Neural progenitor cell (in vitro differentiated cells): ENCODE measurements around the gene IFI30. TPM values are rescaled to one million over a fixed set of nuclear protein-coding genes. Genes with fewer than 3 reads are reported as not detected.
A peak's percentile ranks its signal among the peaks of the same experiment; 100 is the strongest.

Source experiments
- DNase-seq: peaks from one replicate; pipeline ENCODE4 v3.0.0-alpha.2; 2016; ENCODE audit warnings: low spot score
- H2AFZ ChIP-seq: fragments of 200-600 bp; sonication (generic); replicated peaks from 2 replicates; pipeline ENCODE4 v1.6.1; 2016; ENCODE audit warnings: antibody characterized with exemption
- H3F3A ChIP-seq: fragments of 200-600 bp; sonication (generic); 2 replicates; pipeline ENCODE4 v1.6.1; 2016; ENCODE audit warnings: antibody characterized with exemption, low read depth
- H3K27ac ChIP-seq: fragments of 200-600 bp; sonication (generic); 2 replicates; pipeline ENCODE4 v1.5.1; 2016; ENCODE audit warnings: mild to moderate bottlenecking
- H3K27me3 ChIP-seq: fragments of 200-600 bp; sonication (generic); 2 replicates; pipeline ENCODE4 v1.6.1; 2016; ENCODE audit warnings: mild to moderate bottlenecking, moderate library complexity
- H3K36me3 ChIP-seq: fragments of 200-600 bp; sonication (generic); 2 replicates; pipeline ENCODE4 v1.5.1; 2016
- H3K4me1 ChIP-seq: fragments of 200-600 bp; sonication (generic); 2 replicates; pipeline ENCODE4 v1.6.1; 2016; ENCODE audit warnings: mixed run types
- H3K4me2 ChIP-seq: fragments of 200-600 bp; sonication (generic); 2 replicates; pipeline ENCODE4 v1.6.1; 2016
- H3K4me3 ChIP-seq: fragments of 200-600 bp; sonication (generic); 2 replicates; pipeline ENCODE4 v1.5.1; 2016
- H3K79me2 ChIP-seq: fragments of 200-600 bp; sonication (generic); 2 replicates; pipeline ENCODE4 v1.6.1; 2016; ENCODE audit warnings: low read depth
- H3K9ac ChIP-seq: fragments of 200-600 bp; sonication (generic); 2 replicates; pipeline ENCODE4 v1.6.1; 2016
- H3K9me3 ChIP-seq: fragments of 200-600 bp; sonication (generic); 2 replicates; pipeline ENCODE4 v1.5.1; 2016; ENCODE audit warnings: low read depth
- H4K20me1 ChIP-seq: fragments of 200-600 bp; sonication (generic); 2 replicates; pipeline ENCODE4 v1.6.1; 2016; ENCODE audit warnings: low read depth
- H3K27ac Mint-ChIP-seq: 3 replicates; pipeline ENCODE4 v1.8.0; 2021; ENCODE audit warnings: mixed read lengths
- H3K27me3 Mint-ChIP-seq: 2 replicates; pipeline ENCODE4 v1.8.0; 2022; ENCODE audit warnings: low read depth, mild to moderate bottlenecking, inconsistent platforms, moderate library complexity, mixed read lengths; ENCODE audit not compliant: insufficient read depth
- H3K36me3 Mint-ChIP-seq: 3 replicates; pipeline ENCODE4 v1.8.0; 2021; ENCODE audit warnings: mixed read lengths
- H3K4me1 Mint-ChIP-seq: 3 replicates; pipeline ENCODE4 v1.8.0; 2021; ENCODE audit warnings: mixed read lengths
- H3K4me3 Mint-ChIP-seq: 3 replicates; pipeline ENCODE4 v1.8.0; 2021; ENCODE audit warnings: mild to moderate bottlenecking, moderate library complexity, mixed read lengths
- H3K9me3 Mint-ChIP-seq: 3 replicates; pipeline ENCODE4 v1.8.0; 2020; ENCODE audit warnings: mixed read lengths
- EZH2 ChIP-seq: fragments of 200-600 bp; sonication (generic); IDR thresholded peaks from 2 replicates; pipeline ENCODE4 v1.6.1; 2017; ENCODE audit warnings: antibody characterized with exemption, mild to moderate bottlenecking, moderate library complexity
- EZH2phosphoT487 ChIP-seq: fragments of 200-600 bp; sonication (generic); IDR thresholded peaks from 2 replicates; pipeline ENCODE4 v1.6.1; 2017; ENCODE audit warnings: antibody characterized with exemption
- total RNA-seq: library from RNA; depleted of rRNA; stranded (reverse); fragments of >200 nt; gene quantifications from 2 replicates; pipeline ENCODE4 v1.2.3, GENCODE V29; 2015; ENCODE audit warnings: low replicate concordance
- TF ChIP-seq, protein P1 (sequence below): fragments of 200-600 bp; sonication (generic); IDR thresholded peaks from 2 replicates; pipeline ENCODE4 v1.5.1; 2017; ENCODE audit warnings: antibody characterized with exemption, mild to moderate bottlenecking

IFI30 gene
- total RNA-seq, 1 donor from 2014 or later: not detected

DNA sequence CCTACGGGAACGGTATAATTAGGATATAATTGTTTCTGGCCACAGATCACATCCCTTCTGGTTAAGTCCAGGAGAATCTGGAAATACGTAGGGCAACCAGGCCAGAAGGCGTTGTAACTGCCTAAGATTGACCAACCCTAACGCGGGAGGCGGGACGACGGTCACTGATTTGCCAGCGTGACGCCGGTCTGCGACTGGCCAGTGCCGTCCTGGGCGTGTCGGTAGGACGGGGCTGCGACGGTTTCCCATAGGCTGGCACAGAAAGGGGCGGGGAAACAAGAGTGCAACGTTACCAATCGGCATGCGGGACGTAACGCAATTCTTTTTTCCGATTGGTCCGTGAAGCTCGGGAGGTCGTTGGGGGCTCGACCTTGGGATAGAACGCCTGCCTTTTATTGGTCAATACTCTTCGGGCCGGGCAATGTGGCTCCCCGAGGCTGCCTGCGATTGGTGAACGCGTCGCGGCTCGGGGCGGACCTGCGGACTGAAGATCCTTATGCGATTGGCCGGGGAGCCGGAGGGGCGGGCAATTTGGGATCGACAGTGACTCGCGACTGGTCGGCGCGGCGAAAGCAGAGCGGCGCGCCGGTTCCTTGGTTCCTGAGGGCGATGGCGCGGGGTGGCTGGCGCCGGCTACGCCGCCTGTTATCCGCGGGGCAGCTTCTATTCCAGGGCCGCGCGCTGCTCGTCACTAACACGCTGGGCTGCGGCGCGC lies 19.2 kb downstream of the IFI30 start, which contains the start of gene MPV17L2:
MPV17L2 (plus strand) TSS at position 546 of the 715 bp plus-strand sequence; CDS start at position 610, 64 bp downstream.
- peaks cover 22% of the 10 kb centered on the region for H3F3A ChIP-seq
- H3K79me2 ChIP-seq: peaks cover 8% of the 10 kb centered on the region
- H3K9me3 ChIP-seq: no peaks in the 10 kb centered on the region
- peak; percentile 100 for DNase-seq
- Mint-ChIP-seq H3K4me3 (peak within 1 kb of the TSS; percentile 91), H3K27me3 (peaks cover 7% of the 10 kb centered on the region), H3K9me3 (no peaks in the 10 kb centered on the region), H3K27ac (peak within 1 kb of the TSS; percentile 64), H3K36me3 (no peaks in the 10 kb centered on the region), H3K4me1 (peaks cover 19% of the 10 kb centered on the region)
- H3K4me1 ChIP-seq: peaks cover 10% of the 10 kb centered on the region
- peaks cover 18% of the 10 kb centered on the region for H4K20me1 ChIP-seq
- no peaks in the 10 kb centered on the region for H3K36me3 ChIP-seq
- H3K4me2 ChIP-seq: peak within 1 kb of the TSS; percentile 93
- TF ChIP-seq EZH2phosphoT487 (no peak), EZH2 (no peak)
- TF ChIP-seq, protein P1, sequence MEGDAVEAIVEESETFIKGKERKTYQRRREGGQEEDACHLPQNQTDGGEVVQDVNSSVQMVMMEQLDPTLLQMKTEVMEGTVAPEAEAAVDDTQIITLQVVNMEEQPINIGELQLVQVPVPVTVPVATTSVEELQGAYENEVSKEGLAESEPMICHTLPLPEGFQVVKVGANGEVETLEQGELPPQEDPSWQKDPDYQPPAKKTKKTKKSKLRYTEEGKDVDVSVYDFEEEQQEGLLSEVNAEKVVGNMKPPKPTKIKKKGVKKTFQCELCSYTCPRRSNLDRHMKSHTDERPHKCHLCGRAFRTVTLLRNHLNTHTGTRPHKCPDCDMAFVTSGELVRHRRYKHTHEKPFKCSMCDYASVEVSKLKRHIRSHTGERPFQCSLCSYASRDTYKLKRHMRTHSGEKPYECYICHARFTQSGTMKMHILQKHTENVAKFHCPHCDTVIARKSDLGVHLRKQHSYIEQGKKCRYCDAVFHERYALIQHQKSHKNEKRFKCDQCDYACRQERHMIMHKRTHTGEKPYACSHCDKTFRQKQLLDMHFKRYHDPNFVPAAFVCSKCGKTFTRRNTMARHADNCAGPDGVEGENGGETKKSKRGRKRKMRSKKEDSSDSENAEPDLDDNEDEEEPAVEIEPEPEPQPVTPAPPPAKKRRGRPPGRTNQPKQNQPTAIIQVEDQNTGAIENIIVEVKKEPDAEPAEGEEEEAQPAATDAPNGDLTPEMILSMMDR: no peak
- peak within 1 kb of the TSS; percentile 46 for H3K9ac ChIP-seq
- H3K4me3 ChIP-seq: peak within 1 kb of the TSS; percentile 77
- H3K27ac ChIP-seq: peak within 1 kb of the TSS; percentile 76
- no peaks in the 10 kb centered on the region for H3K27me3 ChIP-seq
- peak within 1 kb of the TSS; percentile 43 for H2AFZ ChIP-seq

DNA sequence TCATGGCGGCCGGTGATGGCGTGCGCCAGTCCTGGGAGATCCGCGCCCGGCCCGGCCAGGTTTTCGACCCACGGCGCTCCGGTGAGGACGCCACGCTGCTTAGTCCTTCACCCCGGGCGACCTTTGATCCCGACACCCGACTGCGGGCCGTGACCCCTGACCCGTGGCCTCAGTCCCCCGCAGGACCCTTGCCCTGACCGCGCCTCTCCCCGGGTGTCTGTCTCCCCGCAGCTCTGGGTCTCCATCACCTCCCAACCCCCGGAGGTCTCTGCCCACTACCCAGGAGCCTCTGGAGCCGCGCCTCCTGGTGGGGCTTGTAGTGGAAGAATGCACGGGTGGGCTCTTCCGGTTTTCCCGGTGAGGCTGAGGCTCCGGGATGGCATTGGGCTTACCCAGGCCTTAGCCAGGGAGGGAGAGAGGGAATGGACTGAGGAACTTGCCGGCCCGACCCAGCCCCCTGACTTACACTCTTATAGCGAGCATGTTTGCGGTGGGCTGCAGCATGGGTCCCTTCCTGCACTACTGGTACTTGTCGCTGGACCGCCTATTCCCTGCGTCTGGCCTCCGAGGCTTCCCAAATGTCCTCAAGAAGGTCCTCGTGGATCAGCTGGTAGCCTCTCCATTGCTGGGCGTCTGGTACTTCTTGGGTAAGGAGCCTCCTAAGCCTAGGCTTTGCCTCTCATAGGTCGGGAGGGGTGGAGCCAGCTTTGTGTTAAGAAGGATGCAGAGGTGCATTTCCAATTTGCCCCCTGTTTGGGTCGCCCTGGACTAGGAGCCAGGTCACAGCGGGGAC lies 20.0 kb downstream of the IFI30 start:
- Histone ChIP-seq H3K27ac (peak overlapping the region; percentile 51), H3K4me3 (peak overlapping the region; percentile 77), H3K4me2 (peak overlapping the region; percentile 93), H3K79me2 (peaks cover 8% of the 10 kb centered on the region), H3K9ac (peak overlapping the region; percentile 46), H3K4me1 (peaks cover 10% of the 10 kb centered on the region), H3F3A (peaks cover 22% of the 10 kb centered on the region), H4K20me1 (peaks cover 18% of the 10 kb centered on the region), H2AFZ (peak overlapping the region; percentile 43), H3K27me3 (no peaks in the 10 kb centered on the region), H3K36me3 (no peaks in the 10 kb centered on the region), H3K9me3 (no peaks in the 10 kb centered on the region)
- TF ChIP-seq EZH2phosphoT487: no peak
- TF ChIP-seq, protein P1: no peak
- no peak for TF ChIP-seq EZH2
- DNase-seq: peak; percentile 45
- peaks cover 11% of the 10 kb centered on the region for H3K27me3 Mint-ChIP-seq
- H3K4me3 Mint-ChIP-seq: peak overlapping the region; percentile 91
- H3K9me3 Mint-ChIP-seq: no peaks in the 10 kb centered on the region
- no peak overlapping the region for H3K27ac Mint-ChIP-seq
- peaks cover 19% of the 10 kb centered on the region for H3K4me1 Mint-ChIP-seq
- H3K36me3 Mint-ChIP-seq: peaks cover 6% of the 10 kb centered on the region

DNA sequence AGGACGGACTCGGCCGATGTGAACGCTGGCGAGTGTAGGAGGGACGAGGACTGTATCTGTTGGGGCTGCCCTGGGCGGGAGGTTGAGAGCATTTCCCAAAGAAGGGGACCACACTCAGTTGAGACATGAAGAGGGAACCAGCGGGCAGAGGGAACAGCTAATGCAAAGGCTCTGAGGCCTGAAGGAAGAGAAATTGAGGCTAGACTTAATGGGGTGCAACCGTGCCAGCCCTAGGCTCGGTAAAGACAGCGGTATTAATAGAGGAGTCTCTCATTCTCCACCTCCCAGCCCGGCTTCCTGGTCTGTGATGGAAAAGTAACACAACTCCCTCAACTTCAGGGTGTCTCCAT lies 20.5 kb downstream of the IFI30 start:
- H3K27ac Mint-ChIP-seq: no peak overlapping the region
- H3K4me3 ChIP-seq: peak overlapping the region; percentile 77
- H3K27me3 ChIP-seq: no peaks in the 10 kb centered on the region
- TF ChIP-seq, protein P1: no peak
- TF ChIP-seq EZH2 (no peak), EZH2phosphoT487 (no peak)
- peaks cover 8% of the 10 kb centered on the region for H3K79me2 ChIP-seq
- H3K36me3 ChIP-seq: no peaks in the 10 kb centered on the region
- H3F3A ChIP-seq: peaks cover 22% of the 10 kb centered on the region
- H3K36me3 Mint-ChIP-seq: peaks cover 6% of the 10 kb centered on the region
- H3K9me3 ChIP-seq: no peaks in the 10 kb centered on the region
- H3K27me3 Mint-ChIP-seq: peaks cover 11% of the 10 kb centered on the region
- H3K27ac ChIP-seq: no peak overlapping the region
- peaks cover 19% of the 10 kb centered on the region for H3K4me1 Mint-ChIP-seq
- H3K4me2 ChIP-seq: peak overlapping the region; percentile 93
- peaks cover 18% of the 10 kb centered on the region for H4K20me1 ChIP-seq
- H3K4me3 Mint-ChIP-seq: peak overlapping the region; percentile 91
- H3K9ac ChIP-seq: no peak overlapping the region
- H3K9me3 Mint-ChIP-seq: no peaks in the 10 kb centered on the region
- no peak for DNase-seq
- peaks cover 10% of the 10 kb centered on the region for H3K4me1 ChIP-seq
- no peak overlapping the region for H2AFZ ChIP-seq
